Activated CD4-positive, alpha-beta T cell treated with anti-CD3 and anti-CD28 coated beads for 24 hours (primary cell): ENCODE data around the gene ETNK1.
"Not testable (repeated sequence)": the region's sequence is repeated elsewhere in the genome, so short reads cannot be mapped to it uniquely, and the experiment has no call there.

ENCODE experiments used
- DNase-seq, 2 donors: peaks; one replicate each; pipeline ENCODE4 v3.0.0-alpha.2; 2020; ENCODE audit warnings: low read depth in 2 of 2

Gene ETNK1

GRCh38 chr12:22687361-22688076 lies 62.5 kb downstream of the ETNK1 start:
- DNase-seq: no peak

GRCh38 chr12:22689876-22690275 lies 64.9 kb downstream of the ETNK1 start:
- no peak for DNase-seq

GRCh38 chr12:22691319-22691718 lies 66.3 kb downstream of the ETNK1 start:
- no peak for DNase-seq

- DNase-seq: not testable (repeated sequence)
Observed at GRCh38 chr12:22692467-22692866, 67.5 kb downstream of the ETNK1 start.

- no peak for DNase-seq
Observed at GRCh38 chr12:22692964-22693555, 68.1 kb downstream of the ETNK1 start.

GRCh38 chr12:22698576-22698975 lies 73.6 kb downstream of the ETNK1 start:
- DNase-seq: no peak

- not testable (repeated sequence) for DNase-seq
Observed at GRCh38 chr12:22699705-22700104, 74.7 kb downstream of the ETNK1 start.

GRCh38 chr12:22700106-22700505 lies 75.1 kb downstream of the ETNK1 start:
- no peak for DNase-seq

GRCh38 chr12:22701216-22701809 lies 76.3 kb downstream of the ETNK1 start:
- DNase-seq: not testable (repeated sequence)

- DNase-seq: no peak
Observed at GRCh38 chr12:22702690-22703089, 77.7 kb downstream of the ETNK1 start.

GRCh38 chr12:22709292-22709691 lies 84.3 kb downstream of the ETNK1 start:
- no peak for DNase-seq

GRCh38 chr12:22712083-22712482 lies 87.1 kb downstream of the ETNK1 start:
- no peak for DNase-seq

- DNase-seq: no peak
Observed at GRCh38 chr12:22715254-22715653, 90.3 kb downstream of the ETNK1 start.

- no peak for DNase-seq
Observed at GRCh38 chr12:22719745-22720144, 94.8 kb downstream of the ETNK1 start.

- no peak for DNase-seq
Observed at GRCh38 chr12:22722081-22722480, 97.1 kb downstream of the ETNK1 start.

GRCh38 chr12:22722779-22723178 lies 97.8 kb downstream of the ETNK1 start:
- DNase-seq: no peak

GRCh38 chr12:22728987-22729386 lies 104.0 kb downstream of the ETNK1 start:
- no peak for DNase-seq

- no peak for DNase-seq
Observed at GRCh38 chr12:22729431-22729956, 104.5 kb downstream of the ETNK1 start.

GRCh38 chr12:22729957-22730443 lies 105.0 kb downstream of the ETNK1 start:
- no peak for DNase-seq

GRCh38 chr12:22731236-22731635 lies 106.3 kb downstream of the ETNK1 start:
- no peak for DNase-seq

- DNase-seq: no peak
Observed at GRCh38 chr12:22733756-22734155, 108.8 kb downstream of the ETNK1 start.

- no peak for DNase-seq
Observed at GRCh38 chr12:22738945-22739344, 114.0 kb downstream of the ETNK1 start.
